Measurements from ENCODE around the gene OXGR1. TPM values are rescaled to one million over a fixed set of nuclear protein-coding genes. Genes with fewer than 3 reads are reported as not detected.

Gene OXGR1
- total and polyA plus RNA-seq, 2 donors (not counting 3 experiments of a cell fraction or from before 2014, with no cell fraction given): not detected

- H2AFZ ChIP-seq (ENCODE audit: low read depth, low read length): no peak overlapping the region
- no peaks in the 10 kb centered on the region for H3K9me3 ChIP-seq (replicated peaks; ENCODE audit: control insufficient read depth, insufficient read depth, low read length)
- no peak overlapping the region for H3K9ac ChIP-seq (replicated peaks; ENCODE audit: extremely low read depth, insufficient read depth, low read length)
- peaks cover 18 to 34% of the 10 kb centered on the region in 2 experiments for H3K27me3 ChIP-seq (ENCODE audit: control insufficient read depth in 2 of 2, insufficient read depth in 2 of 2, low read length in 2 of 2)
- H3K4me1 ChIP-seq (ENCODE audit: control insufficient read depth, extremely low read depth, insufficient read depth, low read length): no peaks in the 10 kb centered on the region
- H3K9me1 ChIP-seq (replicated peaks; ENCODE audit: control insufficient read depth, extremely low read depth, insufficient read depth, low read length): no peaks in the 10 kb centered on the region
- no peaks in the 10 kb centered on the region for H3K36me3 ChIP-seq (ENCODE audit: control insufficient read depth in 2 of 2, extremely low read depth in 1 of 2, insufficient read depth in 2 of 2, low read length in 2 of 2)
- ChIA-PET POLR2A (no interaction called here), CTCF (interaction anchor here (0.9 to 3.8 kb wide), 2 partner anchors 13 to 47 kb away, joined by 3 to 24 read pairs; no protein-coding TSS in a partner anchor)
- no TSS peak for BruUV-seq (replicated peaks)
- dilution Hi-C loops (cut with MboI; ENCODE audit: extremely low pct_ligation_motif_present, low sequenced_read_pairs) (no loop called here), intact Hi-C loops (cut with micrococcal nuclease) (no loop called here)
- no peaks in the 10 kb centered on the region for H4K20me1 ChIP-seq (replicated peaks; ENCODE audit: control insufficient read depth, extremely low read depth, insufficient read depth, low read length)
- H3K27ac ChIP-seq (ENCODE audit: insufficient read depth, low read depth, low read length): no peak overlapping the region
- H3K4me3 ChIP-seq (replicated peaks in 1 of 3; ENCODE audit: insufficient read depth in 1 of 3, low read depth in 1 of 3, low read length in 3 of 3): no peak overlapping the region
- no peak for FAIRE-seq
- no peak overlapping the region for H3K4me2 ChIP-seq (ENCODE audit: insufficient read depth, low read length)
- H3K79me2 ChIP-seq (ENCODE audit: control insufficient read depth, insufficient read depth, low read length): no peaks in the 10 kb centered on the region
- TF ChIP-seq FOS (IDR thresholded peaks at IDR 0.05; ENCODE audit: borderline replicate concordance, insufficient read depth, low read length): no peak
- TF ChIP-seq GATA2 (IDR thresholded peaks at IDR 0.05; ENCODE audit: insufficient read depth, insufficient read length, low read depth, low read length): no peak
- TF ChIP-seq EZH2 (IDR thresholded peaks at IDR 0.05; ENCODE audit: borderline replicate concordance, low read depth, low read length, severe bottlenecking): no peak
- TF ChIP-seq CTCF (IDR thresholded peaks at IDR 0.05; ENCODE audit: extremely low read depth in 1 of 2, insufficient read depth in 1 of 2, low read depth in 1 of 2, low read length in 2 of 2): no peak
- no peak for TF ChIP-seq POLR2AphosphoS5 (IDR thresholded peaks at IDR 0.05; ENCODE audit: insufficient read depth, low read depth, low read length)
- no peak for TF ChIP-seq POLR2A (IDR thresholded peaks at IDR 0.05; ENCODE audit: low read depth, low read length)
- TF ChIP-seq MAX (IDR thresholded peaks at IDR 0.05; ENCODE audit: insufficient read depth, insufficient read length): no peak
- no peak for TF ChIP-seq JUN (IDR thresholded peaks at IDR 0.05; ENCODE audit: borderline replicate concordance, insufficient read depth, insufficient read length, low read depth)
- no peak for TF ChIP-seq MYC (IDR thresholded peaks at IDR 0.05; ENCODE audit: low read depth, low read length)
- no peak for DNase-seq (ENCODE audit: low read depth, low spot score)
Observed at GRCh38 chr13:97004886-97005285, 10.6 kb upstream of the OXGR1 start.
